GM19238 (cell line): ENCODE data around the gene ERC2.

ENCODE experiments used
- DNase-seq: peaks from one replicate; pipeline ENCODE4 v3.0.0; 2011; ENCODE audit warnings: low spot score; ENCODE audit not compliant: insufficient read length

The ERC2 gene

DNA sequence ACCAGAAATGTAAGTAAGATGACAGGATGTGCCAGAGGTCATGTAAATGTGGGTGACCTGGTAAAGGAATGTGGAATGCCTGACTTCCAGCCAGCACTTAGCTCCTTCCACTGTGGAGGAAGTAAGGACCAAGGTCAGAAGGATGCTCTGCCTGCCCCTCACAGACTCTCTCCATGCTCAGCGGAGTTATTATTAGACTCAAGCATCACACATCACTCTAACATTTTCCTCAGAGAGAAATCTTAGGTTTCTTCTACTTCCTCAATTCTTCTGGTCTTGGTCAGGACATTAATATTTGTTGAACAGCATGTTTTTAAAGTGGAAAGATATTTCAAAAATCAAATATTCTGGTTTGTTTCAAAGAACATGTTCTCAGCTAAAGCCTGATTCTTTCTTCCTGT lies 749.7 kb downstream of the ERC2 start:
- no peak for DNase-seq

DNA sequence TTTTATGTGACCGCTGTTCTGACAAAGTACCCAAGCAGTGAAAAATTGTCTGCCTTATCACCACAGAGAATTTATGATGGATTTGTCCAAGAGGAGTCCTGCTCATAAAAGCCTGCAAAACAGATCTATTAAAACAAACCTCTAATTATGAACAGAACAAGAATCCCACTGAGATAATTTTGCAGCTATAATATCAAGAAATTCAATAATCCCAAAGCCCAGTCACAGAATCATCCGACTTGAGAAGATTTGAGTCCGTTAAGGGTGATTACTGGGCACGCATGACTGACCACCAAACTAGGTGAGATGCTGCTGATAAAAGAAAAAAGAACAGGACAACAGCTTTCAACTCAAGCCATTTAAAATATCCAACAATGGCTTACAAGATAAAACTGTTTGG lies 750.2 kb downstream of the ERC2 start:
- no peak for DNase-seq

DNA sequence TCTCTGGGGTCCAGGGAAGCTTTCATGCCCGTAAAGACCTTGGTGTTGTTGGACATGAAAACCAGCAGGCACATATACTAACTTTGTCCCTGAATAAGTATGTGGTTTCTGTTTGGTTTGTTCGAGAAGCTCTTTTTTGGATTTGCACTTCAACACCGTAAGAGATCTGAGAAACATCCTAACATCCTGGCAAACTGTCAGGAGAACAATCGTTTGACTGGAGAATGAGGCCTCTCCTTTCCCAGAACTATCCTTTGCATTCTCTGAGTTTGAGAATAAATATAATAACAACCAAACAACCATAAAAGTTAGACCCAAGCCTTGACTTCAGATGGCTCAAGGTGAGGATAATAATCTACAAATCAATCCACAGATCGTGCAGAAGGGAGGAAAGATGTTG lies 750.8 kb downstream of the ERC2 start:
- DNase-seq: no peak

DNA sequence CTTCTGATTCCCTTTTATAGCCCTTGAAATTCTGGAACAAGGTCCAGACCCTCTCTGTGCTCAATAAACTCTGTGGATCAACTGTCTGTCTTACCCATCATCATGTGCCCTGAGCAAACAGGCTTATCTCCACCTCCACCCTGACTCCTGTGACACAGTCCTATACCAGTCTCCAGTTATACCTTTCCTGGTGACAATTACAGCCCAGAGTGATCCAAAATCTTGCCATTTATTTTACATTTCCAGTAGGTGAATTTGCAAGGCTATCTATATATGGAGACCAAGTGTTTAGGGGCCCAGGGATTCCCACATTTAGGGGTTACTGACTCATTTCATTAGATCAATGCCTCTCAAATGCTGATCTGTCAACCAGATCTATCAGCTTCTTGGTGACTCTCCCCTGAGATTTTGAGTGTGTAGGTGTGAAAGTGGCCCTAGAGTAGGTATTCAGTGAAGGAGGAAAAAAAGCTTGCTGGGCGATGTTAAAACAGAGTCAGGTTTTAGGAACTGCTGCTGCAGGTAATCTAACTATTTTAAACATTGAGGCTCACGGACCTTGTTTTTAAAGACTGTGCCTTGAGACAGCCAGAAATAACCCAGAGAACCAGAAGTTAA lies 751.5 kb downstream of the ERC2 start:
- no peak for DNase-seq

DNA sequence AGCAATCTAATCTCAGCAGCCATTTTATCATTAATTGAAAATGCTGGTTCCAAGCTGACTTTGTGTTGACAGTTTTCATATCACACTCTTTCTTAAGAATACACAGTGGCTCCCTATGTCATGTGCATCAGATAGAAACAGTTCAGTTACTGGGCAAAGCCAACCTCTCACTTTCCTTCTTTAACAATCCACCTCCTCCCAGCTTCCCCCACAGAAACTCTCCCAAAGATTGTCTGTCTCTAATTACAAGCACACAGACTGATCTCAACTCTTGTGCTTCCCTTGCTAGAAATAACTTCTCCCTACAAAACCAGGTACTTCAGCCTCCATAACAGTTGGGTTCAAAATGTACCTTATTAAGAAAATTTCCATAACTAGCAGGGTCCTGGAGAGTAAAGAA lies 752.2 kb downstream of the ERC2 start:
- DNase-seq: no peak

DNA sequence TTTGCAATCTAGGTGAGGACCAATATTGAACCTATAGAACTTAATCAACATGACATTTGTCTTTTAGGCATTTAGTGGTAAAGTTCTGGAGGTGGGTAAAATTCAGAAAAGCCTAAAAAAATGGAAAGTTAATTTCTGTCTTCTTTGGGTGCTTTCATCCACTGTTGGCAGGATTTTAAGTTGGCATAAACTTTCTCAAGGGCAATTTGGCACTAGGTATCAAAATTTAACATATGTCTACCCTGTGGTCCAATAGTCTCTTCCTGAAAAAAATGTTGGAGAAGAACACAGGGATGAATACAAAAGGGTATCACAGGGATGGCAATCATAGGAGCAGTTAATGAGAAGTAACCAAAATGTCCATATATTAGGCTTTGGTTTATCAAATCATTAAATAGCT lies 754.2 kb downstream of the ERC2 start:
- no peak for DNase-seq

DNA sequence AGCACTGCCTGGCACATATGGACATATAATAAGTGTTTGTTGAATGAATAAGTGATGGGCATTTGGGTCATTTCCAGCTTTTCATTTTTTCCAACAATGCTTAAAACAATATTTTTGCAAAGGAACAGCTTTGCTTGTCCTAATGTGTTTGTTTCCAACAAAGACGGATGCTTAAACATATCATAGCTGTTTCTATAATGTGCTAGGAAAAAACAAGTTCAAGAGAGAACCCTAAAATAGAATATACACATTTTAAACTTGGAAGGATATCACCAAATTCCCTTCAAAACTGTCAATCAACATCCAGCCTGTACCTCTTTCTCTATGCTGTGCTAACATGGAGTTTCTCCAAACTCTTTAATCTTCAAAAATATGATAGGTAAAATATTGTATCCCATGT lies 756.6 kb downstream of the ERC2 start:
- no peak for DNase-seq

DNA sequence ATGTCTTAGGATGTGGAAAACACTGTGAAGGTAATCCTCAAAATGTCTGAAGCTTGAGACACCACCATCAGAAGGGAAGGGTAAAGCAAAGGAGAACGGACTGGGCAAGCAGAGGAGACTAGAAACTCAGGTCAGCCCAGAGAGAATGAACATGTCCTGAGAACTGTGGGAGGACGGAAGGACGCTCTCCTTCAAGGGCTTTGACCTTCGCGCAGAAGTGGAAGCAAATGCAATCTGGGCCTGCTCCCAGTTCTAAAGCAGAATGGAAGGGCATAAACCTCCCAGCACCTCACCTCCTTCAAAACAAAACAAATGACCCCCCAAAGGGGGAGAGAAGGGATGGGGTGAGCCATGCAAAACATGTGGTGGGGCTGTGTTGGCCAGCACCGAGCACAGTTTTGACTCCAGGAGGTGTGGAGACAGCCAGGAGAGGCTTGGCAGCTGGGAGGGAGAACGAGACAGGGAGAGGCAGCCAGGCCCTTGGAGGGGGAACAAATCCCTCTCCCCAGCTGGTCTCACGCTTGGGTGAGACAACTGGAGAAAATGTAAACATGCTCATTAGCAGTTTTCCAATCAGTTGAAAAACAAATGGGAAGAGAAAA lies 758.8 kb downstream of the ERC2 start:
- no peak for DNase-seq

DNA sequence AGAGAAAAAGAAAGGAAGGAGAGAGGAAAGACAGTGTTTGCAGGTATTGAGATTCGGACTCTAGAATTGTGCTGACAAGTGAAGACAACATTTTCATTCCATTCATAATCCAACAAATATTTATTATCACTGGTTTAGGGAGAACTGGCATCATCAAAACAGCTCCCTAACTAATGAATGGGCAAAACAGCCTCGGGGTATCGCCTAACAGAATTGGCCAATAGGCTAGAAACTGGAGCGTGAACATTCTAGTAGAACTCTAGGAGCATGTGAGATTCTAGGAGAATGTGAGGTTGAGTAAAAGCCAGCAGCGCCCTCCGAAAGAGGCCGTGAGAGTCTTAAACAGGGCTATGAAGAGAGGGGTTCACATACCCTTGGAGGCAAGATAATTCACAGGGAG lies 759.3 kb downstream of the ERC2 start:
- DNase-seq: no peak

DNA sequence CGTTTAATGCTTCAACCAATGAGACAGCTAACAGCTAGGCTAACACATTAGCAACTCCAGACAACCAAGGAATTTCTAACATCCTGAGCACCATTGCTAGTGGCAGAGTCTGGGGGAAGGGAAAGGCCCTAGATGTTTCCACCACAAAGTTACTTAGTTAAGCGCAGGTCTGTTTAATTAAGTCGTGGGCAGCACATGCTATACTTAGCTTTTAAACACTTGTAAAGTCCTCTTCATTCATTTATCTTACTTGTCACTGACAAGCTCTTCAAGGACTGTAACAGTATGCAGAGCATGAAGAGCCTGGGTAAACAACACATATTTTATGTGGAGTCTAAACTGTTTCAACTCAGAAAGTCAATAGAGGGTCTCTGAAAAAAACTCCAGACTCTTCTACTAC lies 760.0 kb downstream of the ERC2 start:
- DNase-seq: no peak

DNA sequence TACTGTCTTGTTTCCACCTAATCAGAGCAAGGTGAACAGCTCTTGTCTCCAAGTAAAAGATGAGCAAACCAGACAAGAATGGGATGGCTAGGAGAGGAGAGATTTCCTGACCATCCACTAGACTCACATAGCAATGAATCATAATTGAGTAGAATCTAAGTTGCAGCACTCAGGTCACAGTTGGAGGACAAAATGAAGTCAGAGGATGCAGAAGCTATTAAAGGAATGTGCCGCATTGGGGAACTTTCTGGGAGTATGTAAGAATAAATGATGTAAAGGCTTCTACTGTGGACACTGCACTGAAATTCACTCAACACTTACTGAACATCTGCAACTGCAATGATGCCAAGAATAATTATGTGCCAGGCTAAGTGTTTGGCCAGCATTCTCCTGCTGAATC lies 763.7 kb downstream of the ERC2 start:
- no peak for DNase-seq

DNA sequence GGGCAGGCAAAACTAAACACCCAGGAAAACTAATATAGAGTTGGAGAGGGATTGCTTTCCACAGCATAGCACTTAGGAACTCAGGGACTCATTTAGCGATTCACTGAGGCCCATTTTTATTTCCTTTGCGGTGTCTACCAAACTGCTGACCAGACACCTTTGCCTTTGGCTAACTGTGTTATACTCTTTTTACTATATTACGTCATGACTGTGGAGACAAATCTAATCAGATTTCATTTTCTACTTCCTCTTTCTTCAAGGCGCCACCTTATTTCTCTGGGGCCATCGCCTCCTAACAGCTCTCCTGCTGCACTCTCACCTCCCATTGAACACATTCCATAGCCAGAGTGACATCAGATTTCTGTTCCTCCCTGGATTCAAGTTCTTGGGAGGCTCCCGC lies 765.4 kb downstream of the ERC2 start:
- DNase-seq: no peak

DNA sequence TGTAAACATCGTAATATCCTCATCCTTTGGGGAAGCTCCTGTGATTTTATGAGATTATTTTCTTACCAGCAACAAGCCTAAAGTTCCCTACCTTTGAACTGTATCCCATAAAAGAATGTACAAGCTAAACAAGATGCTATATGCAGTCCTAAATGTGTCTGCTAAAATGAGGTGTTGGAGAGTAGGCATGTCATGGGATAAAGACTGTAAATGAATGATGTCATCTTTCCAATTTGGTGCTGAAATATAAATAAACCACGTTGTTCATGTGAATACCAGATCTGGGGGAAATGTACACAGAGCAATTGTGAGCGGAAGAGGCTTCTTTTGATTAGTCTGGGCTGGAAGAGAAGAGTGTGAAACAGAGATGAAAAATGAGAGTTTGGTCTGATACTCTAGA lies 766.3 kb downstream of the ERC2 start:
- DNase-seq: no peak

DNA sequence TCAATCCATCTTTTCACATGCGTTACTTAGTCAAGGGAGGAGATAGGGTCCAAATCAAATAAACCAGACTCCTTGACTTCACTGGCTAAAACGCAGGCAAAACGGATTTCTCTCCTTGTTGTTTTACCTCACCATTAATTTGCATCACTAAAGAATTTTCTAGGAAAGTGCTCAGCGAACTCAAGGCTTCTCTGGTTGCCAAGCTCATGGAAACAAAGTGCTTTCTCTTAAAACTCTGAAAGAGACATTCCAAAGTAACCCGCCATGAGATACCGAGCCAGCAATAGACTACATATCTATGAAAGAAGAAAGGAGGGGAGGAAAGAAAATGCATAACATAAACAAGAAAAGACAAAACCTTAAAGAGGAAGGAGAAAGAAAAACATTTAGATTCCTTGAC lies 769.4 kb downstream of the ERC2 start:
- DNase-seq: no peak

DNA sequence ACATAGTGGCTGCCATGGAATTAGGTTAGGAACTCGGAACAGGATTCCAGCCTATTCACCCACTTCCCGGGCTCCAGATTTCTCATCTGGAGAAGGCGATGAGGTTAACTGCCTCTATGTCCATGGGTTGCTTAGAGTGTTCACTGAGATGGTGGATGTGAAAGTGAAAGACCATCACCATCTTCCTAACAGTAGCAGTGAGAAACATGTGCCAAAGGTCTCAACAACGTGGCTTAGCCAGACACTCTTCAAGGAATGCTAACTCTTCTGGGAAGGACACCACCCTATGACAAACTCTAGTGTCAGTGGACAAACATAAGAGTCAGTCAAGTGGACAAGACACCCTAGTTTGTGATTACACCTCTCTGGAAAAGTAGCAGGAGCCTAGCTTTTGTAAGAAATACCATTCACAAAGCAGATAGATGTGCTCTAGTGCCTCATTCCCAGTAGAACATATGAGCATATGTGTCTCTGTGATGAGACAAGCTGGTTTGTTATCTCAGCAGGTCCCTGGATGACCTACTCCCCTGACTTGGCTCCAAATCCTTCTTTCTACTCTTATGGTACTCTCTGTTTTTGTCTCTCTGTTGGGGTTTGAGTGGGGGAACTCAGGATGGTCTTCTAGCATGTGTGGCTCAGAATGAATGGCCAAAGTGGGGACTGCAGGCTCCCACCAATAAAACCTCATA lies 770.9 kb downstream of the ERC2 start:
- DNase-seq: no peak

DNA sequence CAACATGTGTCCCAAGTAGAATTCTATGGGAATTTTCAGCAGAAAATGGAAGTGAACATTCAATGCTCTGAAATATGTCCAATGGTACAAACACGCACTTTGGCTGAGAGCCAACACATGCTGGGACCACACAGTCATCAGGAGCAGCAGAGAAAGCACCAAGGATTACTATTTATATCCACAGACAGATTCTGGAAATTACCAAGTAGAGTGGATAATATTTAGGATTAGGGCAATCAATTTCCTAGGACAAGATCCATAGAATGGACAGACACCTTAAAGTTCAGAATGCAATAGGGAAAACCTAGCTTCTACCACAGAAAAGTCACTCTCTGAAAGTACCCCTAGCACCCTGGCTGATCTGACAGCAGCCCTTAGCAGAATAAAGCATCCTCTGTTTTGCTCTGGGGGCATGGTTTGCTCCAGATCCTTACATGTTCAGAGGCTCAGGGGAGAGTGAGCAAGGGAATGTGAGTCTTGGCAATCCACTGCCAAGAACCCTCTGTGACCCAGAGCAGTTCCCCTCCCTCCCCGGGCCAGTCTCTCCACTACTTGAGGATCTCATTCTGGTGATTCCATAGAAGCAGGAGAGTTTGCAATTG lies 775.2 kb downstream of the ERC2 start:
- DNase-seq: no peak

DNA sequence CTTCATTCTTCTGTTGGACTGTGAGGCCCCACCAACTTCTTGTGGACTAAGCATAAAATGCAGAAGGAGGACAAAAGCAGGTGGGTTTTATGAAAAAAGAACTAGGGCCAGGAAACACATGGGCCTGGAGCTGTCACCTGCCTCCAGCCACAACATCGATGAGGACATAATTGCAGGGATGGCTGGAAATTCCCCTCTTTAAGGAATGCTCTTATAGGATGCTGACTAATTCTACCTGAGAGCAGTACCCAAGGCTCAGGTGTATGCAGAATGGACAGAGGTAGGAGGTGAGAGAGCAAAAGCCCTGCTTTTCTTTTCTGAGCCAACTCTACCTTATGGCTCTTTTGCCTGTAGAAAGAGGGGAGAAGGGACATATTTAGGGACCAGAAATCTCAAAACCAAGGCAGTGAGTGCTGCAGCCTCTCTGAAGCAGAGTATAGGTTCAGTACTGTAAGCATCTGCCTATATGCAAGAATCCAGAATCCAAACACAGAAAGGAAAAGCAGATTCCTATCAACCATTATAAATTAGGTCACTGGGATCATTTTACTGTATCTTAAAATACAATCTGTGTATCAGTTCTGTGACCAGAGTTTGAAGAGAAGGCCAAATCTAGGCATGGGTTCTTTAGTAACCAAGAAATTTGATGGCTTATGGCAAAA lies 775.8 kb downstream of the ERC2 start:
- no peak for DNase-seq

DNA sequence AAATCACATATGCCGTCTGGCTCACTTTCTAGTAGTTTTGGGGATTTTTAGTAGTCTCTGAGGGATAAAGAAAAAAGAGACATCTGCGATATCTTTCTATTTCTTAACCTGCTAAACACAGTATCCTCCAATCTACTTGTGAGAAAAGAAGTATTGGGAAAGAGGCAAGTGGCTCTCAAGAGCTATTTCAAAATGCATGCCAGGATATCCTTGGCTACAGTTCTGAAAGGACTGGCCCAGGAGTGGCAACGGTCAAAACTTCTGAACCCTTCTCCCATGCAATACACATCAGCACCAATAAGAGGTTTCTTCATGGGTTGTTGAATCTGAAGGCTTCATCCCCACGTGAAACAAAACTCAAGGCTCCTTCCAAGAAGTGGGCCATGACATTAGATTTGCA lies 777.1 kb downstream of the ERC2 start:
- DNase-seq: no peak

DNA sequence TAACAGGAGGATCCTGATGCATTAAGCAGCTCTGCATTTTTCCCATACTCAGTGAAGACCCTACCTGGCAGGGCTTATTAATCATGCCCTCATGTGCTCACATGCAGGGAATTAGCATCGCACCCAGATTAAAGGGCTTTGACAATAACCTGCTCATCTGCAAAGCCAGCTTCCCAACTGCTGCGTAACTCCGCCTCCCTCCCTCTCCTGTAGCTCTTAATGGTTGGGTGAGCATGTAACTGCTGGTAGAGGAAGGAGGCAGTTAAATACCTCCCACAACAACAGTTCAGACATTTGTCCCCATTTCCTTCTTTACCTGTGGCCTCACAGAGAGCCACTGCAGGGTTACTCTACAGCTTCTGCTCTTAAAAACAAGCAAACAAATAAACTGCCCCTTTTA lies 777.5 kb downstream of the ERC2 start:
- DNase-seq: no peak

DNA sequence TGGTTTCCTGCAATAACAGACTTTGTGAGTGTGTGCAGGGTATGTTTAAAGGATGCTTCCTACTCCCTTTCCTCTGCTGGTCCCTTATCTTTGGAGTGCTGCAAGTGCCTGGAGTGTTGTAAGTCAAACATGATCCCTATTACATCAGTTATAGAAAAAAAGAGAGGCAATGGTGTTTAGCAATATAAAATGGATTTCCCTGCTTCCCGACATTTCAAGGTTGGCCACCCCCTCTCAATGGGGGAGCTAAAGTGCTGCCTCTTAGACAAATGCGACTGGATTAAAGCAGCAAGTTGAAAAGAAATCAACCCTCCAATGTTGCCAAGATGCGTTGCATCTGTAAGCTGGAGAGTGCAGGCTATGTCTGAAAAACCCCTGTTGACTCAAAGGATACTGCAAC lies 778.1 kb downstream of the ERC2 start:
- no peak for DNase-seq

DNA sequence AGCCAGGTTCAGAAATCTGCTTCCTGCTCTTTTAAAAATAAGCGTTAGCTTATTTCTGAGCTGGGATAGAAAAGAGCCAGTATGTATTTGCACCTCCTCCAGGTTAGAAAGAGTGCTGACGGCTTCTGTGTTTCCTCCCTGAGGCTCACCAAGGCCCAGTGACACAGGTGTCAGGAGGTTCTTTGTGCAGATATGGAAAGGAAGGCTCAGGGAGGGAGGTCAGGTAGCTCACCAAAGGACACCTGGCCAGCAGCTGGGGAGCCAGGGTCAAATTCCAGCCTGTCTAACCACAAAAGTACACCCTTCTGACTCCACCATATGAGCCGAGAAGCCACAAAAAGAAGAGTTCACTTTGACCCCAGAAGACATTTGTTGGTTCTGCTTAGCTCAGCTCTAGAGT lies 780.1 kb downstream of the ERC2 start:
- DNase-seq: no peak

DNA sequence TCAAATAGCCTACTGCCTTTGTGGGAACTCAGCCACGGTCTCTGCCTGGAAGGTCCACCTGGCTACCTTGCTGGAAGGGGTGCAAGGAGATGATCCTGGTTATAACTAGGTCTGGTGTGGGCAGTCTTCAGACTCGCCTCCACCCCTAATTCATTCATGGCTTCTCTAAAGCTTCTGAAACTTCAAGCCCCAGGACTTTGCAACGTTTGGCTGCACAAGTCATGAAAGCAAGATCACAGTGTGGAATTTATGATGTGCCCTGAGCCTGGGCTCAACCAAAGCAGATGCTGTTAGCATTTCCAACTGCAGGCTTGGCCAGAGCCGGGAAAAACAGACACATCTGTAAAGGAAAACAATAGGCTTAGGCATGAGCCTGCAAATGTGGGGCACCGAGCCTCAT lies 780.7 kb downstream of the ERC2 start:
- no peak for DNase-seq
